GM18502 (cell line): ENCODE measurements around the gene CDC27.
"Not testable (repeated sequence)": the region's sequence is repeated elsewhere in the genome, so short reads cannot be mapped to it uniquely, and the experiment has no call there.

Experiments
- ATAC-seq: cut with Tn5 transposase; IDR thresholded peaks from one replicate; pipeline ENCODE4 v1.9.1; 2021; ENCODE audit warnings: mild to moderate bottlenecking; ENCODE audit not compliant: unreplicated experiment, poor library complexity

Gene CDC27

GRCh38 chr17:47077576-47077975, 111.5 kb downstream of the CDC27 start:
- no peak for ATAC-seq

DNA sequence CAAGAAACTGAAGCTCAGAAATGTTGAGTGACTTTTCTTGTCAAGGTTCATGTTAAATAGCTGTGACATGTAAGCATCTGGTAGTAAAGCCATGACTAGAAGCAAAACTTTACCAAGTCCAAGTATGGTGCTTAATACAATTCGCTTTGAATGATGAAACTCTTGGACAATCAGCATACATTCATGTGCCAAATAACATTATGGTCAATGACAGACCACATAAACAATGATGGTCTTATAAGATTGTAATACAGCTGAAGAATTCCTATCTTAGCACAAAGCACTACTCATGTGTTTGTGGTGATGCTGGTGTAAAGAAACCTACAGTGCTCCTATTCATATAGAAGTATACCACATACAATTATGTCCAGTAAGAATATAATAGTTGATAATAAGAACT, 112.9 kb downstream of the CDC27 start:
- ATAC-seq, result no peak

- ATAC-seq, result not testable (repeated sequence)
Observed at GRCh38 chr17:47074361-47074760, 114.7 kb downstream of the CDC27 start.

- ATAC-seq, result not testable (repeated sequence)
Observed at GRCh38 chr17:47073629-47074028, 115.5 kb downstream of the CDC27 start.

DNA sequence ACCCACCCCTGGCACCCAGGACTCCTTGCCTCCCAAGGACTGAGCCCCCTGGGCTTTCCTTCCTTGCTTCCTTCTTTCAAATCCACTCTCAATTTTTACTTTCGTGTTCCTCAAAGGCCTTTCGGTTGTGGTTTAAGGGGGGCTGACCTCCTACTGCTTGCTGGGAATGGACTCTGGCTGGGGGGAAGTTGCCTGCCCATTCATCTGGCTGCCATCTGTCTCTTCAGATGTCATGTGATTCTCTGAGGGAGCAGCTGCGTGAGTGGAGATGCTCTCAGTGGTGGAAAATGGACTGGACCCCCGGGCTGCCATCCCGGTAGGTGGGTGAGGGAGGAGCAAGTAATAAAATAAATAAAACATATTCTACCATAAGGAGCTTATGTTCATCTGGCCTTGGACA, 116.2 kb downstream of the CDC27 start:
- no peak for ATAC-seq

GRCh38 chr17:47071171-47071570, 117.9 kb downstream of the CDC27 start:
- ATAC-seq, result not testable (repeated sequence)

- not testable (repeated sequence) for ATAC-seq
Observed at GRCh38 chr17:47070266-47070665, 118.8 kb downstream of the CDC27 start.
